Adipose tissue (tissue), 3 donors: ENCODE data around the gene NECTIN4. TPM values are rescaled to one million over a fixed set of nuclear protein-coding genes. Genes with fewer than 3 reads are reported as not detected.
"Not testable (repeated sequence)": the region's sequence is repeated elsewhere in the genome, so short reads cannot be mapped to it uniquely, and the experiment has no call there.

Experiments used
- H3K27ac ChIP-seq: one replicate; pipeline ENCODE4 v1.5.1; 2013; ENCODE audit warnings: low read depth, low read length
- WGBS, 3 donors: extraction: QIAGEN DNeasy Blood & Tissue Kit; methylation state at CpG; one replicate each; pipeline ENCODE4 v1.1.7; 2013; 5-methylcytosine and 5-hydroxymethylcytosine counted together
- polyA plus RNA-seq, 3 donors: library from polyadenylated mRNA; stranded (reverse); fragments of 200-250 nt; gene quantifications; one replicate each; pipeline ENCODE4 v1.2.3, GENCODE V29; 2013
- donor health status: healthy with polysubstance abuse.
- donor health status: Bipolar disorder and iron deficiency.
- donor health status: healthy.

The NECTIN4 gene
- polyA plus RNA-seq, 3 donors: 0.52 to 3.3 TPM; not detected in 1

GRCh38 chr1:161045736-161046604 is 43.4 kb downstream of the NECTIN4 start, which contains the start of gene USF1:
USF1 (minus strand) TSS chr1:161045977; CDS start chr1:161043275, 2,702 bp downstream.
- WGBS, 3 donors: 1% methylated on average over 29 of the region's 29 CpGs
- peak within 1 kb of the TSS; percentile 17 for H3K27ac ChIP-seq

DNA sequence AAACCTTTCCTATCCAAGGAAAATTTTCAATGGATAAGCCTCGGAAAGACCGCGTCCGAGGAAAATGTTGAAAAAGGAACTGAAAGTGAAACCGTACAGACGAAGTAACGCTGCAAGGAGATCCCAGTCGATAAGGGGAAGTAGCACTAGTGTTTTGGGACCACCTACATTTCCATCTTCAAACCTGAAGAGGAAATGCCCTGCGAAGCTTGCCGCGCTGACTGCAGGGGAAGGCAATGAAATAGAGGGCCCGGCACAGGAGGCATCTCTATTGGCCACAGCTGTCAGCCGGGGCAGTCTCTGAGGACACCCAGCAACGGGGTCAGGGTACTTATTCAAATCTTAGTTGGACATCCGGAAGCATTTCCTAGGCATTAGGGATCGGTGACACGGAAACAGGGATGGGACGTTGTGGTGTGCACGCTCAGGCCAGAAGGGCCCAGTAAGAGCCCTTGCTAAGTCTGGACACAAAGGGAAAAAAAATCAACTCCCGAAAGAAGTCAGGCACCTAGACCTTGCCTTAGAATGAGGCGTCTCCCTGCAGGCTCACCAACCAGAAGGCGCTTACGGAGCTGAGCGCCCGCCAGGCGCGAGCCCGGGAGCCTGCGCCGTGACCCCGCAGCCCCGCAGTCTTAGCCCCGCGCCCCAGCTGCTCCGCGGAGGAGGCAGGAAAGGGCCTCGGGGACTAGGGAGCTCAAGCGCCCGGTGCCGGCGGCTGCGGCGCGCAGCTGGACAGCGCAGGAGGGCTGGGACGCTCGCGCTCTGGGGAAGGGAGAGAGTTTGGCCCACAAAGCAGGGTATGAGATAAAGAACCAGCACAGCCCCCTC is 44.2 kb downstream of the NECTIN4 start:
- 1% methylated on average over 37 to 48 of the region's 48 CpGs for WGBS, 3 donors
- no peak overlapping the region for H3K27ac ChIP-seq

DNA sequence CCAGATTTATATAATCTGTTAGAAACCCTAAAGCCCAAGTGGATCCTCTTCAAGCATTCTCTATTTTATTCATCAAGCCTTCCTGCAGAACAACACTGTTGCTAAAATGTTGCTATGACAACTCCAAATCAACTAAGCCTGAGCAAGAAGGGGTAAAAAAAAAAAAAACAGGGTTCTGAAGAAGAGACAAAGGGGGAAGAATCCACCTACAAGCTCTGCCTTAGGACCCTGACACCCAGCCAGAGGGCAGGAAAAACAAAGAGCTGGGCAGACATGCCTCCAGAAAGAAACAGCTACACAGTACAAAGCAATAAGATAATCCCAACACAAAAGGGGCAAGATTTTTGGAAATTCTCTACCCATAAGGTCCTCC is 44.8 kb downstream of the NECTIN4 start:
- no peak overlapping the region for H3K27ac ChIP-seq

GRCh38 chr1:161039546-161039945 is 49.8 kb downstream of the NECTIN4 start:
- WGBS, 3 donors: 67 to 87% (median 76%) methylated on average over 5 of the region's 5 CpGs
- H3K27ac ChIP-seq: no peak overlapping the region

- H3K27ac ChIP-seq: peak overlapping the region; percentile 43
These were observed 50.2 kb downstream of the NECTIN4 start for GRCh38 chr1:161039154-161039545.

DNA sequence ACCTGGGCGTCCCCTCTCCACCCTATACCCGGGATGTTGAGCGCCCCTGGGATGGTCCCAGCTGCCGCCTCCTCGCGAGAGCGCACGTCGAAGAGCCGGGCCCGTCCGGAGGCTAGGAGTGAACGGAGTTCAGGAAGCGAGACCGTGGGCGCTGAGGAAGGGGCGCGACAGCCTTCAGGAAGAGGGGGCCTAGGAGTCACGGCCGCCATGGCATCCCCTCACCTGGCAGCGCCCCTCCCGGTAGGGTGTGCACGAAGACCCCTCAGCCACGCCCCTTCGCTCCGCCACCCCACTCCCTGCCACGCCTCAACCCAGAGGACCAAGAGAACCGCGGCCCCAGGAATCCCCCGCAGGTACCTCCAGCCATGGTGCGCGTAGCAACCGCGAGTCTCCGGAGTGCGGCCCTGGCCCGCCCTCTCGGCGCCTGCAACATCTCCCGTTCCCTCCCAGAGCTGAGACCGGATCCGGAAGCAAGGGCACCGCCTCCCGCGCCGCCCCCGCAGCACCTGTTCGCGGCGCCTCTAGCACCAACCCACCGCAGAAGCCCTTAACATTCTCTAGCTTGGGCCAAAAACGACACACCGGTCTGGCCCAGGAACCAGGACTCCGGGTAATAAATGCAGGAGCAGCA is 50.7 kb downstream of the NECTIN4 start, which contains the start of gene TSTD1:
Gene TSTD1 (minus strand): TSS at position 442 of the 631 bp plus-strand sequence. CDS start 75 bp downstream, at position 367.
- WGBS, 3 donors: 6 to 39% (median 31%) methylated on average over 50 to 54 of the region's 54 CpGs
- peak within 1 kb of the TSS; percentile 43 for H3K27ac ChIP-seq

More at GRCh38 chr1:161039154-161039545, 50.2 kb downstream of the NECTIN4 start:
- 0 to 26% (median 13%) methylated on average over 2 to 3 of the region's 3 CpGs for WGBS, 3 donors

GRCh38 chr1:161037661-161038522 is 51.5 kb downstream of the NECTIN4 start:
- no peak overlapping the region for H3K27ac ChIP-seq
- 38 to 70% (median 69%) methylated on average over 21 of the region's 21 CpGs for WGBS, 3 donors

DNA sequence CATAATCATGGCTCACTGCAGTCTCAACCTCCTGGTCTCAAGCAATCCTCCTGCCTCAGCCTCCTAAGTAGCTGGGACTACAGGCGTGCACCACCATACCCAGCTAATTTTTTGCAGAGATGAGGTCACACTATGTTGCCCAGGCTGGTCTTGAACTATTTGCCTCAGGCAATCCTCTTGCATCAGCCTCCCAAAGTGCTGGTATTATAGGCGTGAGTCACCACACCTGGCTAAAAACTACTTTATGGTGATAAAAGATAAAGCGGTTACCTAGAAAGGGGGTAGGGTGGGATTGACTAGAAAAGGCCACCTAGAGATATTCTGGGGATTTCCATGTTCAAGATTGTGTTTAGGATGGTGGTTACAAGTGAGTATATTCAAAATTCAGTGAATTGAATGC is 55.6 kb downstream of the NECTIN4 start:
- WGBS, 3 donors: 93 to 97% (median 96%) methylated on average over 3 of the region's 3 CpGs
- no peak overlapping the region for H3K27ac ChIP-seq

GRCh38 chr1:161032409-161032808 is 56.9 kb downstream of the NECTIN4 start:
- no peak overlapping the region for H3K27ac ChIP-seq
- 54 to 81% (median 59%) methylated on average over 1 of the region's 1 CpG for WGBS, 3 donors

- WGBS, 3 donors: 49 to 70% (median 53%) methylated on average over 2 of the region's 2 CpGs
- H3K27ac ChIP-seq: no peak overlapping the region
These were observed 57.5 kb downstream of the NECTIN4 start for GRCh38 chr1:161031874-161032273.

DNA sequence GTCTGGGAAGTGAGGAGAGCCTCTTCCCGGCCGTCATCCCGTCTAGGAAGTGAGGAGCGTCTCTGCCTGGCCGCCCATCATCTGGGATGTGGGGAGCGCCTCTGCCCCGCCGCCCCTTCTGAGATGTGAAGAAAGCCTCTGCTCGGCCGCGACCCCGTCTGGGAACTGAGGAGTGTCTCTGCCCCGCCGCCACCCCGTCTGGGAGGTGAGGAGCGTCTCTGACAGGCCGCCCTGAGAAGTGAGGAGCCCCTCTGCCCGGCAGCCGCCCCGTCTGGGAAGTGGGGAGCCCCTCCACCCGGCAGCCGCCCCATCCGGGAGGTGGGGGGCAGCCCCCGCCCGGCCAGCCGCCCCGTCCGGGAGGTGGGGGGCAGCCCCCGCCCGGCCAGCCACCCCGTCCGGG is 59.9 kb downstream of the NECTIN4 start:
- H3K27ac ChIP-seq: not testable (repeated sequence)
- 97 to 98% (median 97%) methylated on average over 30 to 32 of the region's 32 CpGs for WGBS, 3 donors

GRCh38 chr1:161026954-161027353 is 62.4 kb downstream of the NECTIN4 start:
- not testable (repeated sequence) for H3K27ac ChIP-seq
- 50 to 70% (median 54%) methylated on average over 1 of the region's 1 CpG for WGBS, 3 donors

DNA sequence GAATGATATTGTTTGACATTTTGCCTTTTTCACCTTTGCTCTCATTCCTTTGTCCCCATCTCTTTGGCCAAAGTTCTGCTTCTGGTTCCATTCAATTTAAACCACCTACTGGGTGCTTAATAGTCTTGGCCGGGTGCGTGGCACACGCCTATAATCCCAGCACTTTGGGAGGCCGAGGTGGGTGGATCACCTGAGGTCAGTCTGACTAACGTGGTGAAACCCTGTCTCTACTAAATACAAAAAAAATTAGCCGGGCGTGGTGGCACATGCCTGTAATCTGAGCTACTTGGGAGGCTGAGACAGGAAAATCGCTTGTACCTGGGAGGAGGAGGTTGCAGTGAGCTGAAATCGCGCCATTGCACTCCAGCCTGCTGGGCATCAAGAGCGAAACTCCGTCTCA is 66.9 kb downstream of the NECTIN4 start:
- H3K27ac ChIP-seq: not testable (repeated sequence)
- 89 to 93% (median 91%) methylated on average over 12 of the region's 12 CpGs for WGBS, 3 donors

DNA sequence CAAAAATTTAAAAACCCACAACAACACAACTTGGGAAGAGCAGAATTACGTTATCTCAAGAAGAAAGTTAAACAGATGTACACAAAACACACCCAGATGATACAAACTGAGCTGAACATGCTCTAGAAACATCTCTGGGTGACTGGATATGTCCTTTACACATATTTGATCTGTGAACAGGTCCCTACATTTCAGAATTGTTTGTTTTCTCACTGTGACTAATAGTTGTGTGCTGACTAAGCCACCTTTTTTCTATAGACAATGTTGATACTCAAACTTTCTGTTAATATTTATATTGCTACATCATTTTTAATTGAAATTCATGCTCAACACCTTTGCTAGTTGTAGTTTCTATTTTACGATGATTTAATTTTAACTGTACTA is 67.4 kb downstream of the NECTIN4 start:
- WGBS, 3 donors: 86 to 87% (median 86%) methylated on average over 2 of the region's 2 CpGs

DNA sequence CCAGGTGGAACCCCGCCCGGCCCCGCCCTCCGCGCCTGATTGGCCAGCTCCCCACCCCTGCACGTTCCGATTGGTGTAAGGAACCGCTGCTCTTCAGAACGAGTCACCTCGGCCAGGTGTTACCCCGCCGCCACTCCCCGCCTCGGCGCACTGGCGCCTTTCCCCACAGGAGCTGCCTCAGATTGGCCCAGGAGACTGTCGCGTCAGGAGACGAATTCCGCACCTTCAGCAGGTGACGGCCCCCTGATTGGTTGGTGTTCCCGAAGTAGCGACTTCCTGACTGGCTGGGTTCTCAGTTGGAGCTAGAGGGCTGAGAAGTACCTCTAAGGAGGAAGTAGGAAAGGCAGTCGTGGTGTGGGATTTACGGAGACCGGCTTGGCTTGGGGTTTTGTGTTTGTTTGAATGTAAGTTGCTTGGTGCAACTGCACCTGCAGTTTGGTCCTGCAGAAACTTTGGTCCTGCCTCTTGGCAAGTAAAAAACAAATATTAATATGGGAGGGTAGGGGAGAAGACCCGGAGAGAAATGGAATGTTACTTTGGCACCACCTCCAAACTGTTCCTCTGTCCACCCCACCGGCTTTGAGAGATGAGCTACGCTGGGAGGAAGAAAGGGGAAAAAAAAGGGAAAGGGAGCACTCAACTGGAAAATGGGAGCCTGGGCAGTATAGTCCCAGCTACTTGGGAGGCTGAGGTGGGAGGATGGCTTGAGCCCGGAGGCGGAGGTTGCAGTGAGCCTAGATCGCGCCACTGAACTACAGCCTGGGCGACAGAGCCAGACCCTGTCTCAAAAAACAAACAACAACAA is 68.0 kb downstream of the NECTIN4 start:
- no peak overlapping the region for H3K27ac ChIP-seq
- 11 to 15% (median 13%) methylated on average over 34 of the region's 34 CpGs for WGBS, 3 donors

More for the DNA sequence above, 67.4 kb downstream of the NECTIN4 start:
- H3K27ac ChIP-seq: no peak overlapping the region
